Astrocyte of the spinal cord (primary cell): Measurements from ENCODE around the gene BDH2.

Experiments
- DNase-seq: peaks from one replicate; pipeline ENCODE4 v3.0.0; 2011; ENCODE audit warnings: low read depth, low spot score
- H3K4me3 ChIP-seq: 2 replicates; pipeline ENCODE4 v1.5.1; 2011; ENCODE audit warnings: low read depth, mild to moderate bottlenecking, low read length, moderate library complexity
- in situ Hi-C: cut with HindIII; loops from 2 replicates; pipeline ENCODE4 v1.10.0; 2017; ENCODE audit warnings: low sequenced_read_pairs
- TF ChIP-seq, protein P1 (sequence below): IDR thresholded peaks from 2 replicates; pipeline ENCODE4 v1.5.1; 2012; ENCODE audit warnings: low read depth, mild to moderate bottlenecking, low read length, inconsistent platforms

BDH2 gene

DNA sequence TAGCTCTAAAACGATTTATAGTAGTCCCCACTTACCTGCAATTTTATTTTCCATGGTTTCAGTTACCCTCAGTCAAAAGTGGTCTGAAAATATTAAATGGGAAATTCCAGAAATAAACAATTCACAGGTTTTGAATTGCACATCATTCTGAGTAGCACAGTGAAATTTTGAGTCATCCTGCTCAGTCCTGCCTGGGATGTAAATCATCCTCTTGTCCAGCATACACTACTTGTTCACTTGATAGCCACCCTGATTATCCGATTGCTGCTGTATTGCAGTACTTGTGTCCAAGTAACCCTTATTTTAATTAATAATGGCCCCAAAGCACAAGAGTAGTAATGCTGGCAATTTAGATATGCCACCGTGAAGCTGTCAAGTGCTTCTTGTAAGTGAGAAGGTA is 23.5 kb upstream of the BDH2 start:
- TF ChIP-seq, protein P1, sequence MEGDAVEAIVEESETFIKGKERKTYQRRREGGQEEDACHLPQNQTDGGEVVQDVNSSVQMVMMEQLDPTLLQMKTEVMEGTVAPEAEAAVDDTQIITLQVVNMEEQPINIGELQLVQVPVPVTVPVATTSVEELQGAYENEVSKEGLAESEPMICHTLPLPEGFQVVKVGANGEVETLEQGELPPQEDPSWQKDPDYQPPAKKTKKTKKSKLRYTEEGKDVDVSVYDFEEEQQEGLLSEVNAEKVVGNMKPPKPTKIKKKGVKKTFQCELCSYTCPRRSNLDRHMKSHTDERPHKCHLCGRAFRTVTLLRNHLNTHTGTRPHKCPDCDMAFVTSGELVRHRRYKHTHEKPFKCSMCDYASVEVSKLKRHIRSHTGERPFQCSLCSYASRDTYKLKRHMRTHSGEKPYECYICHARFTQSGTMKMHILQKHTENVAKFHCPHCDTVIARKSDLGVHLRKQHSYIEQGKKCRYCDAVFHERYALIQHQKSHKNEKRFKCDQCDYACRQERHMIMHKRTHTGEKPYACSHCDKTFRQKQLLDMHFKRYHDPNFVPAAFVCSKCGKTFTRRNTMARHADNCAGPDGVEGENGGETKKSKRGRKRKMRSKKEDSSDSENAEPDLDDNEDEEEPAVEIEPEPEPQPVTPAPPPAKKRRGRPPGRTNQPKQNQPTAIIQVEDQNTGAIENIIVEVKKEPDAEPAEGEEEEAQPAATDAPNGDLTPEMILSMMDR: no peak
- in situ Hi-C loops: no loop called here
- no peak overlapping the region for H3K4me3 ChIP-seq
- DNase-seq: no peak

DNA sequence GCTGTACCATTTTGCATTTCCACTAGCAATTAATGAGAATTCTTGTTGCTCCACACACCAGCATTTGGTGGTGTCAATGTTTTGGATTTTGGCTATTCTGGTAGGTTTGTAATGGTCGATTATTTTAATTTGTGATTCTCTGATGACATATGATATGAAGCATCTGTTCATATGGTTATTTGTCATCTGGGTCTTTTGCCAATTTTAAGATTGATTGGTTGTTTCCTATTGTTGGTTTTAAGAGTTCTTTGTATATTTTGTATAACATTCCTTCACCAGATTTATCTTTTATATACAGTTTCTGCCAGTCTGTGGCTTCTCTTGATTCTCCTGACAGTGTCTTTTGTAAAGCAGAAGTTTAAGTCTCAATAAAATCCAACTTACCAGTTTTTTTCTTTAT is 18.5 kb upstream of the BDH2 start:
- TF ChIP-seq, protein P1: no peak
- no peak for DNase-seq
- no peak overlapping the region for H3K4me3 ChIP-seq
- in situ Hi-C loops: no loop called here

DNA sequence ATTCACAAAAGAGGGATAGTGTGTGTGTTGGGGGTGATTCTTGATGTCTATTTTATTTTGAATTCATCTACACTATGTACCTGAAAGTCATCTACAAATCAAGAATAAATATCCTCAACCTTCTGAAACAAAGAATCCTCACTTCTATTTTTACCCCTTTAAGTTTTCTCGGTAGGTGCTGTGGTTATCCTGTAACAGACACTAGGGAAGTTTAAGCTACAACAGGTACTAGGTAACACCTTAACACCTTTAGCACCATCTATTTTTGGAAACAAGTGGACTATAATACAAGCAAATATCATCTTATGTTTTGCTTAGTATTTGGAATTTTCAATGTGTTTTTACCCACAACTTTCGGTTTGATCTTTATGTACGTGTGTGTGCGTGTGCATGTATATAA is 12.0 kb upstream of the BDH2 start:
- no peak for DNase-seq
- in situ Hi-C loops: no loop called here
- TF ChIP-seq, protein P1: no peak
- no peak overlapping the region for H3K4me3 ChIP-seq

DNA sequence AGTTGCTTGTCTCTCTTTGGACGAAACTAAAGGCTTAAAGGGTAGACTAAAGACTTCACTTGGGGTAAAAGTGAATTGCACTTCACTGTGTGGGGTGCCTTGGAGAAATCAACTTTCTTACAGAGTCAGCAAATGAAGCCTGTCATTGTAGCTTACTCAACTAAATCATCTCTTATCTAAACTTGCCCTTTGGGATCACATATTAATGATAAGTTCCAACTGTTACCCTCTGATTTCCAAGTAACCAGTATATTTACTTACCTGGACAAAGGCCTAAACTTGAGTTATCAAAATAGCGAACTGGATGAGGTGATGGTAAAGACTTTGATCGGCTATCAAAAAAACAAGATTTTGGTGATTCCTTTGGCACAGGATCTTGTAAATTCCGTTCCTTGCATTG is 8.9 kb upstream of the BDH2 start:
- TF ChIP-seq, protein P1: no peak
- H3K4me3 ChIP-seq: no peak overlapping the region
- in situ Hi-C loops: no loop called here
- no peak for DNase-seq

DNA sequence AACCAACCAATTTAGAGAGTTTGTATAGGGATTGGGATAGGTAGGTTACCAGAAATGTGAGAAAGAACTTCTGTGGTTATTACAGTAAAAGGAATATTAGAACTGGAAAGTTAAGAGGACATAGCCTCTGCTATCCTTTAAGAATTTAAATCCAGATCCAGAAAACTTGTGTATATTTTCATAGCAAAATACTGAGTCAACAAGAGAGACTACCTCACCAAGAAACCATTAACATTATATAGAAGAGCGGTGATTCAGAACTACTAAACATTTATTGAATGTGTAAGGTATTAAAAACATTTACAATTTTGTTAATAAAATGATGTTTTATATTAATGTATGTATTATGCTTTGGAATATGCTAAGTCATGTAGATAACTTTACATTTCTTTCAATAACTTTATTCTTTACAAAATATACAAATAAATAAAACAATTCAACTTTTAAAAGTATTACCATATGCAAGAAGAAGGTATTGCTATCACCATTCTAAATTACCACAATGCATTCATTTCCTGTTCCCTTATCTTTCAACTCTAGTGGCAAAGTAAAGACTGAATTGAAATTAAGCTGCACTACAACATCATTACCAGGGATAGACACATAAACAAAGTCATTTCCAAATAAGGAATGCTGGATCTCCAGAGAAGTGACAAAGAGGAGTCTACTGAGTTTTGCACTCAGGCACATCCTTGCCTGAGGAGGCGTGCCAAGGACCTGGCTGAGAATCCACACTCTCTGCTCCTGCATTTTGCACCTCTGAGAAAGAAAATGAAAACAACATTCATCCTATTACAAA is 6.1 kb upstream of the BDH2 start:
- TF ChIP-seq, protein P1: no peak
- H3K4me3 ChIP-seq: no peak overlapping the region
- peak; percentile 29 for DNase-seq
- in situ Hi-C loops: no loop called here

DNA sequence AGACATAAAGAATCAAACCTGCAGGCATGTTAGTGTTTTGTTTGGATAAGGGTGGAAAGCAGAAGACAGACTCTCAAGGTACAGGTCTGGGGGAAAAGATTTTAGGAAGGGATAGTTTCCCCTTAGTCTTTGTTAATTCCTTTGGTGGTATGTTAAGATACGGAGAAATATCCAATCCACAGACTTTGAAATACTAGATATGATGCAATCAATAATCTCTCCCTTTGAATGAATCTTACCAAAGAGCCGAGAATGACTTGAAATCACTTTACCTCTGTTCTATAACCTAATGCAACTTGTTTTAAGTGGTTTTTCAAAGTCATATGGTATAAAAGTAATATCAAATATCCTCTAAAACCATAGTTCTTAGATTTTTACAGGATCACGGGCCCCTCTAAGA is 5.3 kb upstream of the BDH2 start:
- TF ChIP-seq, protein P1: no peak
- in situ Hi-C loops: no loop called here
- H3K4me3 ChIP-seq: no peak overlapping the region
- DNase-seq: no peak

DNA sequence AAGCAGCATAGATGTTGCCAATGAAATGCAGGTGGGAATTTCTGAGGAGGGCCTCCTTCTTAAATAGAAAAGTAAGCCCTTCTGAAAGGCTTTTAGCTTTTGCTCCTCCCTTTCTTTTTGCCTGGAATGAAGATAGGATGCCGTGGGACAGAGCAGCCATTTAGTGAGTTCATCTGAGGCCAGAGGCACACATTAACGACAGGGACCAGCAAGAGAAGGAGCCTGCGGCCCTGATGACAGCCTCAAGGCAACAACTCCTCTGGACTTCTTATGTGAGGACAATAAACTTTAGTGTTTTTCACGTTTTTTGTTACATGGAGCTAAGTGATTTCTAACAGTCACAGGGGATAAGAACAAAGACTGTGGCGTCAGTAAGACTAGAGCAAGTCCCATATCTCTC is 1.1 kb upstream of the BDH2 start:
- H3K4me3 ChIP-seq: no peak overlapping the region
- in situ Hi-C loops: no loop called here
- TF ChIP-seq, protein P1: no peak
- DNase-seq: no peak
